ENCODE data around the gene CCDC170.

DNA sequence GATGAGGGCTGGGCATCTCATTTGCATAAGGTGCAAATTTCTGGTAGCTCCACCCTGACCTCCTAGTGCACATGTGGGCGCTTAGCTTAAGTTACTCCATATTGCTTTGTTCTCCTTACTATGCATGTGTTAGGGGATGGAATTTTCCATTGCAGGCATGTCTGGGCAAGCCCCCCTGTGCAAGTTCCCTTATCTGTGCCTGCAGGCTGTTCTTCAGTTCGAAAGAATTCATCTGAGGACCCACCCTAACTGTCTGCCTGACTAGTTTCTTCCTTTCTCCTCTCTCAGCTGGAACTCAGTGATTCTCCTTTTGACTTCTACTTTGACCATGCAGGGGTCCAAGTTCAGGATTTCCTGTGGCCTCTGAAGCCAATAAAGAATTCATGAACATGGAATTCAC is 30.2 kb downstream of the CCDC170 start:
- TF ChIP-seq CTCF (IDR thresholded peaks at IDR 0.05; ENCODE audit: poor library complexity) (no peak), EZH2 (IDR thresholded peaks at IDR 0.05; ENCODE audit: borderline replicate concordance) (no peak), EZH2phosphoT487 (IDR thresholded peaks at IDR 0.05; ENCODE audit: low read depth, severe bottlenecking, unreplicated experiment) (no peak)
